Superior temporal gyrus (tissue), 1 donor: ENCODE measurements around the gene NDP.
"Not testable (repeated sequence)": the region's sequence is repeated elsewhere in the genome, so short reads cannot be mapped to it uniquely, and the experiment has no call there.

Source experiments
- DNase-seq: peaks from one replicate; pipeline ENCODE4 v3.0.0-alpha.2; 2016; ENCODE audit errors: extremely low spot score

The NDP gene

DNA sequence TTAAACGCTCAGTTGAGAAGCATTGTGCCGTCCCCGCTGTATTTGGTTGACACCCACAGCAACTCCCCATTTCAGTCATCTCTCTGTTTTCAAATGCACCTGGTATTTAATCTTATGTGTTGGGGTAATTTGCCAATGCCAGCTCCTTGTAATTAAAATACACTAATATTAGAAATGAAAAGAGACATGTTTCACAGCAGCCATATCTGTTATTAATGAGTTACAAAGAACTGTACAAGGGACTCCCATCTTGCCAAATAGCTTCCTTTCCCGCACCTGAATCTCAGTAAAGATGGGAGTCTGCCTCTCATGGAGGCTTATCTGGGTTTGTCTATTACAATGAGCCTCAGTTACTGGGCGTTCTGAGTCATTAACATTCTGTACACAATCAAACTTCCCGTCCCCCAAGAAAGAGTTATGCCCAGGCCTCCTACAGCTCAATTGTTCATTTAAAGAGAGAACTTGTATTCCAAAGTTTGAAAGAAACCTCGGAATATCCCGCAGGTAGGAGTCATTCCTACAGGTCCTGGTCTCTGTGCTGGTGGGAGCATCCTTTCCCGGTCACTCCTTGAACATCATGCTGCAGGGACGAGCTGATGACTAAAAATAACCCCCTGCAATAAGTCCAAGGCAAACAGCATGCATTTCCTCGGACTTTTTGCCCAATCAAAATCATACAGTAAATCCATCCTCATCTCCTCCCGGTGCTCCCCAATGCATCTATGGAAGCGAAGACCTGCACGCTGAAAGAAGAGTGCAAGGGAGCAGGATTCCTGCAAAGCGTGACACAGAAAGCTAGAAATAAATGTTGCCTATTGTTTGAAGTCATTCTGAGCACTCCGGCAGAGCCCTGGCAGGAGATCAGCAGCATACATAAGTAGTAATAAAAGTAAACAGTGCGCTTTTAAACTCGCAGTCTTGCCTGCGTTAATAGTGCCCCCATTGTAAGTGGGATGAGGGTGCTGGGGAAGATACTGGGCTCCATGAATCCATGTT, 926 bp downstream of the NDP start:
- peak; percentile 72 for DNase-seq

GRCh38 chrX:43970528-43970927, 2.7 kb downstream of the NDP start:
- DNase-seq, result no peak

- peak; percentile 43 for DNase-seq
Observed at GRCh38 chrX:43969504-43970501, 3.4 kb downstream of the NDP start.

- peak; percentile 63 for DNase-seq
Observed at GRCh38 chrX:43968359-43968781, 4.8 kb downstream of the NDP start.

GRCh38 chrX:43964936-43965335, 8.3 kb downstream of the NDP start:
- DNase-seq, result no peak

DNA sequence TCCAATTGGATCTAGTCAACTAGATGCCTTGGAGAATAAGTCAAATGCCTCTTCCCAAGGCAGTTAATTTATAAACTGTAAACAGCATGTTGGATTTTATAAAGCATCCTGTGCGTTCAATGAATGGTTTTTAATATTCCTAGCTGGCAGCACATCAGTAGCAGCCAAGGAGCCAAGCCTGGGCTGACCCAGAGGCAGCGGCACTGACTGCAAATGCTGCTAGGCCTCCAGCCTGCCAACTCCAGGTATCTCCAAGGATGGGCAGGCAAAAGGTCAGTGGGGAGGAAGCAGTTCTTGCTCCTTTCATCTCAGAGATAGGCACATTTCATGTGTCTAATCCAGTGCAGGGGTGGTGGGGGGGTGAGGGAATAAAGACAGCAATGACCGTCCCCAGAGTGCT, 9.5 kb downstream of the NDP start:
- no peak for DNase-seq

DNA sequence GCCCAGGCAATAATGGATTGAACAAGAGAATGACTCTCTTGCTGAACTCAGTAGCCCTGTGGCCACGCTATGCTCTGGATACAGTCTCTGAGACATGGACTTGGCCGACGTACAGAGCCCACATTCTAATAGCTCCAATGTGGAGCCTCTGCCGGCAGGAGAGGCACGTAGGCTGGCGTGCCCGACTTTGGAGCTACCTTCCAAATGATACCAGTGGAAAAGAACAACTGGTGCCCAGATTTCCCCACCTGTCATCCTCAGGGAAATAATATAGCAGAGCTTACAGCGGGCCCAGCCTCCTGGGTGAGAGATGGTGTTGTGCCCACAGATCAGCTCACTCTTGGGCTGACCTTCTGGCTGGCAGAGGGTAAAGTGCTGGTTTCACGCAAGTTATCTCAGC, 10.6 kb downstream of the NDP start:
- no peak for DNase-seq

DNA sequence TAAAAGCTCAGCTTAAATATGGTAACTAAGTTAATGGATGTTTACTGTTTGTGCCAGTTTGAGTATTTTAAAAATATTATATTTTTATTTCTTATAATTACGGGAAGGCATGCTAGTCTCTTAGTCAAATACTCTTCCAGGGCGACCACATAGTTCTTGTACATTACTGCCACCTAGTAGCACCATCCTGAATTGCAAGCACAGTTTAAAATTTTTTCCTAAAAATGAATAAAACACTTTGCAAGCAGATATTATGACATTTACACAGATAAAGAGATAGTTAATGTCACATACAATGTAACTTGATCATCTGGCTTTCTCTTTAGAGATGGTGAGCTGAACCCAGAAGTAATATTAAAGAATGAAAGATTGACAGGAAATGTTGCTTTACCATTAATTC, 11.5 kb downstream of the NDP start:
- no peak for DNase-seq

DNA sequence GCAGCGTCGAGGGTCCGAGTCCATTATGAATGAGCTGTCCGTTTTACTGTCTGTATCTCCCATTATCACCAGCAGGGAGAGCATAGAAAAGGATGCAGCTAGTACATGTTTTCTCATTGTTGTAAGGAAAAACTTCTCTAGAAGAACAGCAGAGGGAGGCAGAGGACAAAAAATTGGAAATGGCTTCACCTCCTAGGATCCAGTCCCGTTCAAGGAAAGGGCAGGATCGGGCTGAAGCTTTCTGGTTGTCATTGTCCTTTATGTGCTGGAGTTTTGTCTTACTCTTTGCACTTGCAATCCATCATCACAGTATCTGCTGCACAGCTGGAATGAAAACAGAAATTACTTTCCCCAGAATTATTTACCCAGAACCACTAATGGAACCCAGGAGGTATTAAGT, 14.7 kb downstream of the NDP start:
- DNase-seq, result peak; percentile 87

DNA sequence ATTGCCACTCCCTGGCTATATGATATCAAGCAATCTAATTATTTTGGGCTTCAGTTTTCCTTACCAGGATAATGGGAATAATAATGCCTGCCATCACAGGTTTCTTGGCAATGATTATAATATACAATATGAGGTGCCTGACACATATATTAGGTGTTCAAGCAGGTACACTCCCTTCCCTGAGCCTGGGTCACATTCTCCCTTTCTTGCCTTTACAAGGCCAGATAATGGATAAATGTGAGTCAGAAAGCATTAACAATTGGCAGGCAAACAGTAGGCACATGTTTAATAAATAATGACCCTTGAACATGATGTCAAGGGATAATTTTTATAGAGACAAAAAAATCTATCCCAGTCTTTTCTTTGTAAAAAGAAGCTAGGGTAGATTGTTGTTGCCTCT, 17.2 kb downstream of the NDP start:
- no peak for DNase-seq

- DNase-seq, result no peak
Observed at GRCh38 chrX:43953218-43953617, 20.0 kb downstream of the NDP start.

DNA sequence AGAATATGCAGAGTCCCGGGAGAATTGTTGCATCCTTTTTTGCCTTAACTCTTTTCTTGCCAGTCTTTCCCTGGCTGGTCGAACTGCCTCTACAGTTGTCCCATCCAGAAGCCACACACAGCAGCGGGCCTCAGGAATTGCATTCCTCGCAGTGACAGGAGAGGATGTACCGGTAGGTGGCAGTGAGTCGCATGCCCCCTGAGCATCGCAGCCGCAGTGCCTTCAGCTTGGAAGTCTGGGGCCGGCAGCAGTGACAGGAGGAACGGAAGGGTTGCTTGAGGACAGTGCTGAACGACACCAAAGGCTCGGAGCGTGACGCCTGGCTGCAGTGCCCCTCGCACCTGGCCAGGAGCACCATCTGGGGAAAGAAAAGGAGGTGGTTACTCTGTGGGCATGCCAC, 23.5 kb downstream of the NDP start:
- DNase-seq, result peak; percentile 52

GRCh38 chrX:43940816-43941474, 32.2 kb downstream of the NDP start:
- no peak for DNase-seq

DNA sequence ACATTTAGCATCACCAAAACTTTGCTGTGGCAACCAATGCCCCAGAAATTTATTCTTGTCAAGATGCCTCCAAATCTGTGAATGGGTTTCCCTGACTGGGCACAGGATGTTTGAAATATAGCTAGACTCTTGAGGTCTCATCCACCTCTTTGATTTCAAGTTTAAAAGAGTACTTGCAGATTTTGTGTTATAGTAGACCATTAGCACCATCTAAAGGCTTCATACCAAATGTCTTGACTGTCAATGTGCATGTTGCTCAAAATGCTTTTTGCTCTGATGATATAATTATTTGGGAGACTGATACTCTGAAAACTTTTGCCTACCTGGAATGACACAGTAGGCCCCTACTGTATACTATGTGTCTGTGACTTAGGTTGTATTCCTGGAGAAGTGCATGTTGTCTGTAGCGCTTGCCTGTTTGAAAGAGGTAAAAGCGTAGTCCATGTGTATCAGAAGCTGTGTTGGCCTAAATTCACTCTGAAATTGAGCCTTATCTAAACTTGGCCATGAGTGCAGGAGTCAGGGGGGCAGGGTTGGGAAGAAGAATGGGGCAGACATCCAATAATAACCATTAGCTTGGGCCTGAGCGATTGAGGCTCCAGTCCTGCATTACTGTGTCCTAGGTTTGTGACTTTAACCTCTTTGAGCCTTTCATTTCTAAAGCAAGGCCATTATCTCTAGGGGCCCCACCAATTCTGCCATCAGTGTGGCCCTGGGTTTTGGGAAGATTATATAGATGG, 33.8 kb downstream of the NDP start:
- DNase-seq, result no peak

- DNase-seq, result not testable (repeated sequence)
Observed at GRCh38 chrX:43922032-43922431, 51.2 kb downstream of the NDP start.

- DNase-seq, result not testable (repeated sequence)
Observed at GRCh38 chrX:43910772-43911171, 62.4 kb downstream of the NDP start.

GRCh38 chrX:43910012-43910411, 63.2 kb downstream of the NDP start:
- DNase-seq, result no peak

DNA sequence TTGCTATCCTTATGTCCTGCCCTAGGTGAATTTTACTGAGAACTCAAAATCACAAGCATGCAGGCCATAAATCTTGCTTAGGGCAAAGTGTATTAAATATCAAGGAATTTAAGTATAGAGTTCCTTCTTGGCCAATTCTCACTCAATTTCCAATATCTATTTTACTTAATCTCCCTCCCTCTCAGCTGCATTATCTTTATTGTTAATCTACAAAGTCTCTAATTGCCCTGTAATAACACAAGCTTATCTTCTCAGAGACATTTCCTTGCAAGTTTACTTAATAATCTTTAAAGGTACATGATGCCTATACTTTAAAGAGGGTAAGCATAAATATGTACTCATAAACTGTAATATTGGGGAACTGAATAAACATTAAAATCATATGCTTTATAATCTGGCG, 64.0 kb downstream of the NDP start:
- no peak for DNase-seq

- DNase-seq, result no peak
Observed at GRCh38 chrX:43899878-43900815, 73.0 kb downstream of the NDP start.
